ENCODE measurements around the gene GGT1.

The GGT1 gene

GRCh38 chr22:24565077-24565476 lies 37.9 kb upstream of the GGT1 start:
- peaks cover 72 to 94% of the 10 kb centered on the region in 2 experiments for H3K36me3 ChIP-seq (ENCODE audit: control insufficient read depth in 2 of 2, insufficient read depth in 1 of 2, low read length in 2 of 2)
- no peak overlapping the region for H3K27ac ChIP-seq (ENCODE audit: extremely low read depth, low read depth, low read length)
- POLR2A ChIA-PET = interaction anchor here (0.6 to 1.3 kb wide), 2 partner anchors 10 to 24 kb away, joined by 5 to 12 read pairs; partner anchors contain the start of gene GUCD1
- TF ChIP-seq WT1 (tag by site-specific recombination; IDR thresholded peaks at IDR 0.05) (no peak), ZNF16 (tag by site-specific recombination; IDR thresholded peaks at IDR 0.05; ENCODE audit: low read depth) (no peak), KLF9 (tag by site-specific recombination; IDR thresholded peaks at IDR 0.05; ENCODE audit: low read depth) (no peak), PBX3 (CRISPR knock-in tag; IDR thresholded peaks at IDR 0.05) (no peak), ZNF202 (tag by site-specific recombination; IDR thresholded peaks at IDR 0.05; ENCODE audit: borderline replicate concordance) (no peak), ZNF555 (tag by site-specific recombination; conservative IDR thresholded peaks at IDR 0.05) (no peak), ZNF10 (tag by site-specific recombination; IDR thresholded peaks at IDR 0.05) (no peak), ZSCAN5A (tag by site-specific recombination; IDR thresholded peaks at IDR 0.05) (no peak), ZNF701 (tag by site-specific recombination; IDR thresholded peaks at IDR 0.05) (no peak), ZSCAN16 (tag by site-specific recombination; IDR thresholded peaks at IDR 0.05) (no peak), ZNF707 (tag by site-specific recombination; IDR thresholded peaks at IDR 0.05) (no peak), ELK4 (IDR thresholded peaks at IDR 0.05; ENCODE audit: borderline replicate concordance, low read depth, low read length) (no peak), CTCF (tag by site-specific recombination; IDR thresholded peaks at IDR 0.05) (no peak), ZNF211 (tag by site-specific recombination; IDR thresholded peaks at IDR 0.05; ENCODE audit: low read depth) (no peak), ZNF660 (tag by site-specific recombination; IDR thresholded peaks at IDR 0.05) (no peak), ZBTB11 (tag by site-specific recombination; conservative IDR thresholded peaks at IDR 0.05; ENCODE audit: low read depth) (no peak)
- H3K9me3 ChIP-seq (ENCODE audit: control insufficient read depth, insufficient read depth, low read depth, low read length) = no peaks in the 10 kb centered on the region
- H3K4me1 ChIP-seq (ENCODE audit: control insufficient read depth, insufficient read depth, low read length) = no peaks in the 10 kb centered on the region
- CTCF ChIA-PET = interaction anchor here (0.6 kb wide), 1 partner anchor 317 kb away, joined by 4 read pairs; no protein-coding TSS in a partner anchor
- H3K4me3 ChIP-seq (ENCODE audit: low read depth, low read length) = no peak overlapping the region
